H1 (cell line): ENCODE results near the gene FBP1. TPM values are rescaled to one million over a fixed set of nuclear protein-coding genes. Genes with fewer than 3 reads are reported as not detected.
"Not testable (repeated sequence)": the region's sequence is repeated elsewhere in the genome, so short reads cannot be mapped to it uniquely, and the experiment has no call there.

Experiments
- CTCF ChIA-PET: fragments of 300-600 bp; sonication (Branson Sonifier 250); formaldehyde crosslinking; loops from one replicate; lab custom pipeline; 2021; ENCODE audit not compliant: partially characterized antibody; lab: Charles Lee
- POLR2A ChIA-PET: fragments of 300-600 bp; sonication (Branson Sonifier 250); formaldehyde crosslinking; loops from one replicate; lab custom pipeline; 2021; ENCODE audit warnings: inconsistent platforms; ENCODE audit not compliant: partially characterized antibody; lab: Charles Lee
- DNase-seq, 2 experiments: peaks; one replicate each; pipeline versions ENCODE4 v3.0.0 to v3.0.0-alpha.2; 2010 to 2022; ENCODE audit warnings: low spot score in 2 of 2, low read depth in 1 of 2, mixed read lengths in 1 of 2
- FAIRE-seq: peaks from 2 replicates; lab custom pipeline; 2011; peaks lifted over from hg19 to GRCh38; lab: Jason Lieb, UNC
- H2AFZ ChIP-seq: 2 replicates; pipeline ENCODE4 v1.8.1; 2012; ENCODE audit warnings: low read length, inconsistent platforms
- H2AK5ac ChIP-seq: 2 replicates; pipeline ENCODE4 v1.6.1; 2013; ENCODE audit warnings: low read depth, low read length
- H2BK120ac ChIP-seq: replicated peaks from 2 replicates; pipeline ENCODE3; 2013; ENCODE audit warnings: low read depth, low read length, inconsistent platforms
- H2BK12ac ChIP-seq: 2 replicates; pipeline ENCODE4 v1.6.1; 2013; ENCODE audit warnings: low read depth, low read length
- H2BK15ac ChIP-seq: 2 replicates; pipeline ENCODE4 v1.6.1; 2013; ENCODE audit warnings: low read length
- H2BK20ac ChIP-seq: 2 replicates; pipeline ENCODE4 v1.6.1; 2013; ENCODE audit warnings: low read length
- H2BK5ac ChIP-seq: 2 replicates; pipeline ENCODE4 v1.6.1; 2013; ENCODE audit warnings: low read depth, low read length
- H3K14ac ChIP-seq: 2 replicates; pipeline ENCODE4 v1.6.1; 2013; ENCODE audit warnings: inconsistent platforms; ENCODE audit not compliant: insufficient read length
- H3K18ac ChIP-seq: 2 replicates; pipeline ENCODE4 v1.6.1; 2013; ENCODE audit warnings: low read length; ENCODE audit errors: extremely low read depth
- H3K23ac ChIP-seq: 2 replicates; pipeline ENCODE4 v1.6.1; 2013; ENCODE audit warnings: inconsistent platforms; ENCODE audit not compliant: insufficient read length
- H3K23me2 ChIP-seq: 2 replicates; pipeline ENCODE4 v1.6.1; 2013; ENCODE audit warnings: low read depth, low read length
- H3K27ac ChIP-seq: 2 replicates; pipeline ENCODE4 v1.6.1; 2011; ENCODE audit warnings: low read depth, low read length, inconsistent platforms
- H3K27me3 ChIP-seq, 4 experiments: replicated peaks in 1 of 4; 1 replicate in 1 of 4; 2 replicates in 3 of 4; pipeline versions ENCODE4 v1.6.1 to v1.8.1; 2011 to 2013; ENCODE audit warnings: low read length in 3 of 4, mild to moderate bottlenecking in 3 of 4, inconsistent platforms in 2 of 4, mixed read lengths in 2 of 4, moderate library complexity in 1 of 4; ENCODE audit not compliant: control insufficient read depth in 3 of 4, insufficient read depth in 3 of 4; ENCODE audit errors: extremely low read depth in 1 of 4
- H3K36me3 ChIP-seq, 4 experiments: 2 replicates each; pipeline versions ENCODE4 v1.6.1 to v1.8.1; 2011 to 2013; ENCODE audit warnings: mild to moderate bottlenecking in 4 of 4, low read length in 3 of 4, moderate library complexity in 2 of 4, control low read depth in 1 of 4, inconsistent platforms in 1 of 4; ENCODE audit not compliant: insufficient read depth in 4 of 4, control insufficient read depth in 2 of 4
- H3K4ac ChIP-seq: replicated peaks from 2 replicates; pipeline ENCODE3; 2013; ENCODE audit warnings: low read length, low read depth, mixed read lengths, inconsistent platforms; ENCODE audit not compliant: insufficient read length
- H3K4me1 ChIP-seq, 4 experiments: replicated peaks in 1 of 4; 1 replicate in 1 of 4; 2 replicates in 3 of 4; pipeline versions ENCODE4 v1.6.1 to v1.8.1; 2011 to 2013; ENCODE audit warnings: low read length in 3 of 4, inconsistent platforms in 2 of 4, mixed read lengths in 1 of 4; ENCODE audit not compliant: insufficient read depth in 4 of 4, control insufficient read depth in 3 of 4
- H3K4me2 ChIP-seq, 2 experiments: 2 replicates each; pipeline versions ENCODE4 v1.6.1 to v1.8.1; 2011 to 2013; ENCODE audit warnings: low read depth in 2 of 2, low read length in 2 of 2, control low read depth in 1 of 2, inconsistent platforms in 1 of 2, mild to moderate bottlenecking in 1 of 2; ENCODE audit not compliant: insufficient read depth in 1 of 2
- H3K4me3 ChIP-seq, 4 experiments: fragments of 200-600, 300-600 bp in 1 of 4; sonication (generic), shearing (Covaris generic), sonication (Bioruptor Twin) in 1 of 4; 2 replicates each; pipeline versions ENCODE4 v1.5.1 to v1.8.1; 2011 to 2016; ENCODE audit warnings: low read length in 4 of 4, low read depth in 3 of 4, control low read depth in 2 of 4, inconsistent platforms in 2 of 4, mild to moderate bottlenecking in 2 of 4, mixed read lengths in 1 of 4, moderate library complexity in 1 of 4; ENCODE audit not compliant: insufficient read depth in 2 of 4; ENCODE audit errors: extremely low read depth in 1 of 4
- H3K56ac ChIP-seq: replicated peaks from 2 replicates; pipeline ENCODE3; 2013; ENCODE audit warnings: low read depth, mild to moderate bottlenecking, mixed read lengths, low read length, inconsistent platforms; ENCODE audit not compliant: insufficient read length
- H3K79me1 ChIP-seq: 2 replicates; pipeline ENCODE4 v1.6.1; 2013; ENCODE audit warnings: low read depth, low read length, control low read depth
- H3K79me2 ChIP-seq, 2 experiments: 2 replicates each; pipeline versions ENCODE4 v1.6.1 to v1.8.1; 2012 to 2013; ENCODE audit warnings: low read length in 2 of 2, mild to moderate bottlenecking in 2 of 2, inconsistent platforms in 1 of 2; ENCODE audit not compliant: insufficient read depth in 2 of 2, control insufficient read depth in 1 of 2
- H3K9ac ChIP-seq, 4 experiments: replicated peaks in 1 of 4; 1 replicate in 1 of 4; 2 replicates in 3 of 4; pipeline versions ENCODE4 v1.6.1 to v1.8.1; 2011 to 2013; ENCODE audit warnings: low read depth in 3 of 4, low read length in 3 of 4, control low read depth in 2 of 4, mild to moderate bottlenecking in 2 of 4, moderate library complexity in 2 of 4, inconsistent platforms in 1 of 4; ENCODE audit errors: extremely low read depth in 1 of 4
- H3K9me3 ChIP-seq, 2 experiments: 2 replicates each; pipeline versions ENCODE4 v1.6.1 to v1.8.1; 2012 to 2013; ENCODE audit warnings: mild to moderate bottlenecking in 2 of 2, moderate library complexity in 2 of 2, control low read depth in 1 of 2, inconsistent platforms in 1 of 2, low read depth in 1 of 2, low read length in 1 of 2, mixed read lengths in 1 of 2; ENCODE audit not compliant: insufficient read depth in 2 of 2
- H4K20me1 ChIP-seq, 2 experiments: replicated peaks in 1 of 2; 2 replicates each; pipeline versions ENCODE3 to v1.8.1; 2011 to 2013; ENCODE audit warnings: inconsistent platforms in 2 of 2, low read length in 2 of 2, mild to moderate bottlenecking in 1 of 2; ENCODE audit not compliant: insufficient read depth in 2 of 2, control insufficient read depth in 1 of 2
- H4K5ac ChIP-seq: 2 replicates; pipeline ENCODE4 v1.6.1; 2013; ENCODE audit warnings: low read length, low read depth, mixed read lengths, inconsistent platforms; ENCODE audit not compliant: insufficient read length
- H4K8ac ChIP-seq: 2 replicates; pipeline ENCODE4 v1.8.0; 2013; ENCODE audit warnings: mild to moderate bottlenecking, moderate library complexity, low read length, inconsistent platforms; ENCODE audit not compliant: insufficient read depth; ENCODE audit errors: extremely low read depth
- H4K91ac ChIP-seq: replicated peaks from 2 replicates; pipeline ENCODE3; 2013; ENCODE audit warnings: low read length, mixed read lengths, inconsistent platforms; ENCODE audit not compliant: insufficient read length
- BACH1 ChIP-seq: IDR thresholded peaks from 2 replicates; pipeline ENCODE4 v1.6.1; 2012; ENCODE audit warnings: low read length, improper control_type of control experiment
- CBX8 ChIP-seq: fragments of 300-800, 300-1000 bp; sonication (generic); IDR thresholded peaks from 2 replicates; pipeline ENCODE4 v1.7.1; 2016; ENCODE audit warnings: low read depth, low read length, borderline replicate concordance
- CHD1 ChIP-seq: IDR thresholded peaks from 2 replicates; pipeline ENCODE4 v1.6.1; 2012; ENCODE audit warnings: low read depth, low read length, improper control_type of control experiment
- FOSL1 ChIP-seq: IDR thresholded peaks from 2 replicates; pipeline ENCODE4 v1.6.1; 2011; ENCODE audit warnings: mild to moderate bottlenecking, low read depth, low read length, moderate library complexity; ENCODE audit not compliant: insufficient read depth
- HDAC2 ChIP-seq, 2 experiments: fragments of 300-600 bp in 1 of 2; sonication (generic) in 1 of 2; IDR thresholded peaks; 2 replicates each; pipeline ENCODE4 v1.6.1; 2011 to 2012; ENCODE audit warnings: low read depth in 2 of 2, low read length in 2 of 2, mild to moderate bottlenecking in 2 of 2, moderate library complexity in 2 of 2, borderline replicate concordance in 1 of 2, inconsistent platforms in 1 of 2
- JUN ChIP-seq: IDR thresholded peaks from 2 replicates; pipeline ENCODE4 v1.6.1; 2011; ENCODE audit warnings: low read depth, mild to moderate bottlenecking, improper control_type of control experiment, low read length
- JUND ChIP-seq: IDR thresholded peaks from 2 replicates; pipeline ENCODE4 v1.6.1; 2011; ENCODE audit warnings: mild to moderate bottlenecking, improper control_type of control experiment, low read length
- SIRT6 ChIP-seq: IDR thresholded peaks from one replicate; pipeline ENCODE4 v1.7.1; 2012; ENCODE audit warnings: low read length, inconsistent platforms
- WGBS, 2 experiments: shearing (Covaris generic) in 1 of 2; methylation state at CpG; one replicate each; pipeline versions ENCODE4 v1.1.6 to v1.1.7; 2013 to 2015; ENCODE audit warnings: low lambda C conversion rate in 2 of 2, mixed read lengths in 2 of 2, inconsistent platforms in 1 of 2, low coverage in 1 of 2, missing lambda C conversion rate in 1 of 2; ENCODE audit not compliant: insufficient replicate concordance in 2 of 2, insufficient coverage in 1 of 2, insufficient read length in 1 of 2; ENCODE audit errors: extremely low coverage in 1 of 2, missing lambda C conversion rate in 1 of 2; 5-methylcytosine and 5-hydroxymethylcytosine counted together
- polyA plus RNA-seq, 7 experiments: library from polyadenylated mRNA; depleted of rRNA in 3 of 7; stranded (reverse) in 5 of 7; unstranded in 2 of 7; fragments of >200 nt in 5 of 7; fragments of 200-250 nt in 2 of 7; gene quantifications; 1 replicate in 5 of 7; 2 replicates in 1 of 7; 4 replicates in 1 of 7; pipeline versions ENCODE4 v1.2.1 to v1.2.3, GENCODE V29; 2011 to 2013; ENCODE audit warnings: missing spikeins in 2 of 7, mixed read lengths in 2 of 7
- total RNA-seq: library from RNA; stranded (reverse); fragmentation: NEBNext Ultra II Directional; extraction: Animal tissue kit (Norgen Biotek cat#: 25700); gene quantifications from 2 replicates; pipeline ENCODE4 v1.2.1, GENCODE V29; 2021
- TF ChIP-seq, protein P1 (sequence below): IDR thresholded peaks from 2 replicates; pipeline ENCODE4 v1.6.1; 2012; ENCODE audit warnings: inconsistent platforms

The FBP1 gene
- total and polyA plus RNA-seq, 2 of the 8 experiments (the other 6 are each of a cell fraction or from before 2014, with no cell fraction given) = 1.0 to 4.1 TPM

DNA sequence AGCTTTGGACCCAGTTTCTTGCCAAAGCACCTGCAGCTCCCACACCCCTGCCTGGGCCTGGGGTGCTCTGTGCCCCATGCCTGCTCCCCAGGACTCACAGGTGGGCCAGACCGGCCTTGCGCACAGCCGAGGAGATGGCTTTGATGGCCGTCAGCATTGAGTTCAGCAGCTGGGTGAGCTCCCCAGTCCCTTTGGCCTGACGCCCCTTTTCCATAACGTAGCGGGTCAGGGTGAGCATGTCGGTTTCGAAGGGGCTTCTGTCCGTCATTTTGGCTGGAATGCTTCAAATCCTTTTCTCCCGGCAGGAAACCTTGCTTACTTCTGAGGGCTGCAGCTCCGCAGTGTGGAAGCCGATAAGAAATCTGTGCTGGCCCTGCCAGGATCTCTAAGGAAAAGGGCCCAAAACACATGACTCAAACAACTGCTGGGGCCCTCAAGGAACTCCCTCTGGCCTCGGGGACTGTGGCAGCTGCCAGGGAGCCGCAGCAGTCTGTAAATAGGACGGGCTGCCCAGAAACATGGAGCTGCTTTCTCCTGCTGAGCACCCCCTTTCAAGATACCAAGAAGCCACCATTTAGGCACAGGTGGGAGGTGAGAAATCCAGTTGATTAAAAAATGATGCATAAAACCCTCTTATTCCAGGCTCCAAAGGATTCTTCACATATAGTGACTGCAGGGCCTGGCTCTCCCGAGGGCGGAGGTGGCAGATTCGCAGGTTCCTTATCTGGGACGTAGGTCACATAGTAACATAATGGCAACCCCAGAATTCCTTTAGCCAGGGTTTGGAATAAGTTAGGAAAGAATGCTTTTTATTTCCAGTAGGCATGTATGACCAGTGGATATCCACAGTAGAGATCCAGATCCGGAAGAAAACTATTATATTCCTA, 45.6 kb downstream of the FBP1 start, which contains the start of gene FBP2 (continued):
- TF ChIP-seq, protein P1, sequence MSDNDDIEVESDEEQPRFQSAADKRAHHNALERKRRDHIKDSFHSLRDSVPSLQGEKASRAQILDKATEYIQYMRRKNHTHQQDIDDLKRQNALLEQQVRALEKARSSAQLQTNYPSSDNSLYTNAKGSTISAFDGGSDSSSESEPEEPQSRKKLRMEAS = no peak
- TF ChIP-seq CHD1 (no peak), FOSL1 (no peak), JUN (no peak), HDAC2 (IDR thresholded peaks at IDR 0.05; ENCODE audit: borderline replicate concordance in 1 of 2, low read depth in 2 of 2, low read length in 2 of 2) (no peak), BACH1 (no peak), SIRT6 (no peak), JUND (no peak), CBX8 (no peak)

DNA sequence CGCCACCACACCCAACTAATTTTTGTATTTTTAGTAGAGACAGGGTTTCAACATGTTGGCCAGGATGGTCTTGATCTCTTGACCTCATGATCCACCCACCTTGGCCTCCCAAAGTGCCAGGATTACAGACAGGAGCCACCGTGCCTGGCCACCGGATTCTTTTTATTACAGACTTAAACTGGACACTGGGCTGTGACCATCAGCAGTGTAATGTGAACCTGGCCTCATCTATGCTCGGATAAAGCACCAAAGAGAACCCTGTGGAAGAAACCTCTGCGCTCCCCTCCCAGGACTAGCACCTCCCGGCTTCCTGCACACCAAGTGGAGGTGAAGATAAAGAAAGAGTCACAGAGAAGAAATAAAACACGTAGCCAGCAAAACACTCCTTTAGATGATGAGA, 46.6 kb downstream of the FBP1 start:
- H4K5ac ChIP-seq, H2AK5ac ChIP-seq, DNase-seq, H3K18ac ChIP-seq, H4K20me1 ChIP-seq, H3K9ac ChIP-seq, H3K56ac ChIP-seq, FAIRE-seq, H3K23me2 ChIP-seq, H3K79me1 ChIP-seq, H4K91ac ChIP-seq, H3K4ac ChIP-seq, H2BK5ac ChIP-seq, H3K4me2 ChIP-seq, H3K36me3 ChIP-seq, H3K4me1 ChIP-seq, H4K8ac ChIP-seq, H2BK20ac ChIP-seq, H3K9me3 ChIP-seq, H3K4me3 ChIP-seq, H3K27ac ChIP-seq, H3K27me3 ChIP-seq, H2BK120ac ChIP-seq, H3K14ac ChIP-seq, H2BK15ac ChIP-seq, H3K79me2 ChIP-seq, H2AFZ ChIP-seq, H2BK12ac ChIP-seq, H3K23ac ChIP-seq: not testable (repeated sequence)
- ChIA-PET POLR2A (interaction anchor here (1.0 to 2.1 kb wide), 2 partner anchors 23 to 38 kb away, joined by 4 to 8 read pairs; partner anchors contain the start of gene PCAT7), CTCF (interaction anchor here (1.0 to 1.5 kb wide), 3 partner anchors 10 to 221 kb away, joined by 3 to 5 read pairs (median 4); no protein-coding TSS in a partner anchor)
- 93% methylated on average over 7 of the region's 7 CpGs; no CpG with 5 or more reads in 1 of the 2 experiments for WGBS, 2 experiments
